Gastroesophageal sphincter (tissue), 3 donors: ENCODE data around the gene ANLN.

Source experiments
- EP300 ChIP-seq: sonication (generic); formaldehyde crosslinking; IDR thresholded peaks from one replicate; pipeline ENCODE4 v1.6.1; 2017; ENCODE audit warnings: antibody characterized with exemption, mild to moderate bottlenecking
- POLR2A ChIP-seq, 2 donors: fragments of 450-650 bp; IDR thresholded peaks; one replicate each; pipeline ENCODE4 v1.6.1; 2017; ENCODE audit warnings: antibody characterized with exemption in 2 of 2, mild to moderate bottlenecking in 2 of 2, moderate library complexity in 1 of 2
- POLR2AphosphoS5 ChIP-seq: sonication (generic); formaldehyde crosslinking; IDR thresholded peaks from one replicate; pipeline ENCODE4 v1.6.1; 2017; ENCODE audit warnings: antibody characterized with exemption
- TF ChIP-seq, protein P1 (sequence below), 4 experiments: fragments of 200-600 bp in 2 of 4; fragments of 450-650 bp in 2 of 4; sonication (generic) in 1 of 4; IDR thresholded peaks; one replicate each; pipeline ENCODE4 v1.5.1; 2017 to 2019; ENCODE audit warnings: antibody characterized with exemption in 4 of 4, mild to moderate bottlenecking in 2 of 4, moderate library complexity in 2 of 4

DNA sequence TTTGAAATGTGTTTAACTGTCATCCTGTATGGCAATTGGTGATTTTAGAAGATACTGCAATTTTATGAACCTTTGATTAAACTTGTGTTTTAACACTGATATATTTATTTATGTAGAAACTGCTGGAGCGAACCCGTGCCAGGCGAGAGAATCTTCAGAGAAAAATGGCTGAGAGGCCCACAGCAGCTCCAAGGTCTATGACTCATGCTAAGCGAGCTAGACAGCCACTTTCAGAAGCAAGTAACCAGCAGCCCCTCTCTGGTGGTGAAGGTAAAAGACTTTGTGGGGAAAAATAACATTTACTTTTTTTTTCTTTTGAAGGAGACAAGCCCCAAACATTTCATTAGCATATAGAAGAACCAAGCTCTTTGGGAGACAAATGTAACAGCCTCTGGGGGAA, 6.5 kb downstream of the ANLN start:
- TF ChIP-seq, protein P1, sequence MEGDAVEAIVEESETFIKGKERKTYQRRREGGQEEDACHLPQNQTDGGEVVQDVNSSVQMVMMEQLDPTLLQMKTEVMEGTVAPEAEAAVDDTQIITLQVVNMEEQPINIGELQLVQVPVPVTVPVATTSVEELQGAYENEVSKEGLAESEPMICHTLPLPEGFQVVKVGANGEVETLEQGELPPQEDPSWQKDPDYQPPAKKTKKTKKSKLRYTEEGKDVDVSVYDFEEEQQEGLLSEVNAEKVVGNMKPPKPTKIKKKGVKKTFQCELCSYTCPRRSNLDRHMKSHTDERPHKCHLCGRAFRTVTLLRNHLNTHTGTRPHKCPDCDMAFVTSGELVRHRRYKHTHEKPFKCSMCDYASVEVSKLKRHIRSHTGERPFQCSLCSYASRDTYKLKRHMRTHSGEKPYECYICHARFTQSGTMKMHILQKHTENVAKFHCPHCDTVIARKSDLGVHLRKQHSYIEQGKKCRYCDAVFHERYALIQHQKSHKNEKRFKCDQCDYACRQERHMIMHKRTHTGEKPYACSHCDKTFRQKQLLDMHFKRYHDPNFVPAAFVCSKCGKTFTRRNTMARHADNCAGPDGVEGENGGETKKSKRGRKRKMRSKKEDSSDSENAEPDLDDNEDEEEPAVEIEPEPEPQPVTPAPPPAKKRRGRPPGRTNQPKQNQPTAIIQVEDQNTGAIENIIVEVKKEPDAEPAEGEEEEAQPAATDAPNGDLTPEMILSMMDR (IDR thresholded peaks at IDR 0.05), result no peak
- no peak for TF ChIP-seq POLR2A (IDR thresholded peaks at IDR 0.05)
- no peak for TF ChIP-seq POLR2AphosphoS5
- no peak for TF ChIP-seq EP300
